Effector memory CD4-positive, alpha-beta T cell (primary cell): ENCODE results near the gene NOL3.

Experiments used
- DNase-seq, 3 donors: peaks; one replicate each; pipeline ENCODE4 v3.0.0-alpha.2; 2020
- H3K27ac ChIP-seq: 2 replicates; pipeline ENCODE4 v1.7.0; 2013; ENCODE audit warnings: mild to moderate bottlenecking, low read length, moderate library complexity; ENCODE audit not compliant: insufficient read depth, poor library complexity, severe bottlenecking
- H3K27me3 ChIP-seq: replicated peaks from 2 replicates; pipeline ENCODE4 v1.7.0; 2013; ENCODE audit warnings: mild to moderate bottlenecking, low read length; ENCODE audit not compliant: insufficient read depth, control insufficient read depth, poor library complexity, severe bottlenecking
- H3K36me3 ChIP-seq: 2 replicates; pipeline ENCODE4 v1.7.0; 2013; ENCODE audit warnings: mild to moderate bottlenecking, low read length, moderate library complexity; ENCODE audit not compliant: control insufficient read depth, insufficient read depth
- H3K4me1 ChIP-seq: 2 replicates; pipeline ENCODE4 v1.7.0; 2013; ENCODE audit warnings: low read length, mild to moderate bottlenecking; ENCODE audit not compliant: control insufficient read depth, insufficient read depth, poor library complexity, severe bottlenecking
- H3K4me3 ChIP-seq: 2 replicates; pipeline ENCODE4 v1.7.0; 2013; ENCODE audit warnings: low read length, low read depth, mild to moderate bottlenecking; ENCODE audit not compliant: insufficient read depth, poor library complexity, severe bottlenecking
- H3K9me3 ChIP-seq: 2 replicates; pipeline ENCODE4 v1.7.0; 2013; ENCODE audit warnings: mild to moderate bottlenecking, low read length, moderate library complexity; ENCODE audit not compliant: control insufficient read depth

NOL3 gene

DNA sequence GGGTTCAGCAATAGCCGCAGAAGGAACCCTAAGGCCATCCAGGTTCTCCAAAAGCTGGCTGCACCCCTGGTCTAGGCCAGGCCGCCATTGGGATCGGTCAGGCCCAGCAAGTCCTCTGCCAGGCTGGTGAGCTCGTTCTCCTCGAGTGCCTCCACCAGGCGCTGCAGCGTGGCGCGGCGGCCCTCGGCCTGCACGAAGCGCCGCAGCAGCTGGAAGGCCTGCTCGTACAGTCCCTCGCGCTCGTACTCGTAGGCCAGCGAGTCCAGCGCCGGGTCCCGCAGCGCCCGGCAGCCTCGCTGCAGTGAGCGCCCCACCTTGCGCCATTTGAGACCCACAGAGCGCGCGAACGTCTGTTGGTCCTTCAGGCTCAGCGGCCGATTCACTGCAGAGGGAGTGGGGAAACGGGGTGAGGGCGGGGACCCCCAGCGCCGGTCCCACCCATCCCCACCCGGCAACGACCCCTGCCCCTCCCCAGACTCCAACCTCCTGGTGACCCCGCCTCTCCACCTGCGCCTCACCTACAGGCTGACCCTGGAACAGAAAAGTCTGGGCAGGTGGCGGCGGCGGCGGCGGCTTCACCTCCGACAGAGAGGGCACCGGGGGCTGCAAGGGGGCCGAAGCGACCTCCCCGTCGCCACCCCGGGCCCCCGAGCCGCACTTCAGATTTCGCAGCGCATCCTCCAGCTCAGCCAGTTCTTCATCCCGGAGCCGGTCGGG is 15.6 kb upstream of the NOL3 start:
- H3K27me3 ChIP-seq: no peaks in the 10 kb centered on the region
- H3K9me3 ChIP-seq: no peaks in the 10 kb centered on the region
- peaks cover 53% of the 10 kb centered on the region for H3K4me1 ChIP-seq
- no peaks in the 10 kb centered on the region for H3K36me3 ChIP-seq
- H3K4me3 ChIP-seq: peak overlapping the region; percentile 31
- no peak overlapping the region for H3K27ac ChIP-seq
- DNase-seq: no peak

DNA sequence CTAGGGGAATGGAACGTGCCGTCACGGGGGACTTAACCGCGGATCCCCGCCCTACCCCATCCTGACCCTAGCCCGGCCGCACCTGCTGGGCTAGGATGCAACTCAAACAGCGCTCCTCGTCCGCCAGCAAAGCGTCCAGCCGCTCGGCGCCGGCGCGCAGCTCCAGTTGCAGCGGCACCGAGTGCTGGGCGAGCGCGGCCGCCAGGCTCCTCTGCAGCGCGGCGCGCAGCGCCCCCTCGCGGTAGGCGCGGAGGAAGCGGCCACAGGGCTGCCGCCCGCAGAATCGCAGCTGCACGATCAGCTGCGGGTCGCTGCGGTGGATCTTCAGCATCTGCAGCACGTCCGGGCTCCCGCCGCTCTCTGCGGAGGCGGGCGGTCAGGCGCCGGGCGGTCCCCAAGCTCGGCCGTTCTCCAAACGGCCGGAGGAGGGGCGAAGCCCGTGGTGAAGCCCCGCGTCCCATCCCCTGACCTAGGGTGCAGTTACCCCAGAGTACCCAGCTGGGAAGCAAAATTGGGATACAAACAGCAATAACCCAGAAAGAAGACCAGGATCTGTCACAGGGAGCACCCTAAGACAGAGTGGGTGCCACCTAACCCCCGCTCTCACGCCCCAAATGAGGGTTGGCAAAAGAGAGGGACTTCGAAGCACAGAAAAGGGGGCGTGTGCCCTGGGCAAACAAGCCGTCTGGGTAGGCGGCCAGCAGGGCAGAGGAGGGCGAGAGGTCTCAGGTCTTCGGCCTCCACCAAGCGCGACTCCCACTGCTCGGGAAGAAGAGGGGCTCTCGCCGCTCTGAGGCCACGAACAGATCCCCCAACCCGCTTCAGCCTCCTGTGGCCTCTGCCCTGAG is 14.8 kb upstream of the NOL3 start:
- peak; percentile 60 to 70 (median 60) for DNase-seq
- Histone ChIP-seq H3K27ac (peak overlapping the region; percentile 13), H3K4me3 (peak overlapping the region; percentile 31), H3K27me3 (no peaks in the 10 kb centered on the region), H3K36me3 (no peaks in the 10 kb centered on the region), H3K9me3 (no peaks in the 10 kb centered on the region), H3K4me1 (peaks cover 53% of the 10 kb centered on the region)

DNA sequence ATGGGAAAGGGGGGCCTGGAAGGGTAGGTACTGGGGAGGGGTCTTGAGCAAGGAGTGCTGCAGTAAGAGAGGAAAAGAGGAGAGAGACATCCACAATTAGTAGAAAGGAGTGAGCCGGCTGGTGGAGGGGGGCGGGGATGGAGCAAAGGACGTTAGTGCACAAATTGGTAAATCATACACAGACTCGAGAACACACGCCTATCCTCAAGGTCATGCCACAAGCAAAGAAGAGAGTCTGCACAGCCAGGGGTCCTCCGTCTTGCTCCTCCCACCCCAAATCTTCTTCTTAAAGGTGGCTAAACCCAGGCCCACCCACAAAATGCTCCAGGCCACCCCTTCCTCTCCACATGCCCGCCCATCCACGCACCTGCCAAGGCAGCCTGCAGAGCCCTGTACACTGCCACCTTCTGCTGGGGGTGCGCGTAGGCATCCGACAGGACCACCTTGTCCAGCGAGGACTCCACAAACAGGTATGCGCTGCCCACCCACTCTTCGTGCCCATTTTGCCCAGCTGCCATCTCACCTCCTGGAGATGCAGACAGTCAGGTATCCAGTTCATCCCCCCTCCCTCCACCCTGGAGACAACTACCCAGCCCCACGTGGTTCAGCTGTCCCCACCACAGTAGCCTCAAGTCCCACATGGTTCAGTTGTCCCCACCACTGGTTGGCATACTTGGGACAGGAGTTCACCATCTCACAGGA is 14.0 kb upstream of the NOL3 start:
- no peaks in the 10 kb centered on the region for H3K36me3 ChIP-seq
- no peaks in the 10 kb centered on the region for H3K9me3 ChIP-seq
- H3K4me1 ChIP-seq: peaks cover 59% of the 10 kb centered on the region
- no peak overlapping the region for H3K27ac ChIP-seq
- DNase-seq: no peak
- H3K27me3 ChIP-seq: no peaks in the 10 kb centered on the region
- H3K4me3 ChIP-seq: no peak overlapping the region

DNA sequence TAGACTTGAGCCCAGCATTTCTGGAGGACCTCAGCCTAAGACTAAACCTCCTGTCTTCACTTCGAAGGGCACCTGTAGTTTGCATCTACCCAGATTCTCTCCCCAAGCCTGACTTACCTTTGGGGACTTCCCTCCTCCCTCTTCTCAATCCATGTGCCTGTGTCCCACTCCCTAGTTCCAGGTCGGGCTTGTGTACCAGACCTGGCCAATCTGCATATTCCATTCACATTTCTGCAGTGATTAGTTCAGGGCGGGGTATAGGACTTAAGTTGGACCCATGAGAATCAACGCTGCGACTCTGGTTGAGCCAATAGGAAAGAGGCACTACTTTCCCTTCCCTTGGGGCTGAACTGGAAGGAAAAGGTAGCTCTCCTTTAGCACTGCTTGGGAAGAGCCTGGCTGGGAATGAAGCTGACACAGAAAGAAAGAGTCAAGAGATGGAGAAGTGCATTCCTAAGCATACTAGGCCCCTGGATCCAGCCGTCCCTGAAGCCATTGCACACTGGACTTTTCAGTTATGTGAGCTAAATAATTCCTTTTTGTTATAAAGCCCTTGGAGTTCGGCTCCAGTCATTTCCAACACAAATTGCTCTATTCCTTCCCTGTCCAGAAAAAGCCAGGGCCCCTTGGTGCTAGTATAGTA is 13.1 kb upstream of the NOL3 start:
- Histone ChIP-seq H3K9me3 (no peaks in the 10 kb centered on the region), H3K36me3 (no peaks in the 10 kb centered on the region), H3K4me3 (no peak overlapping the region), H3K4me1 (peaks cover 61% of the 10 kb centered on the region), H3K27ac (peak overlapping the region; percentile 97), H3K27me3 (no peaks in the 10 kb centered on the region)
- no peak for DNase-seq

DNA sequence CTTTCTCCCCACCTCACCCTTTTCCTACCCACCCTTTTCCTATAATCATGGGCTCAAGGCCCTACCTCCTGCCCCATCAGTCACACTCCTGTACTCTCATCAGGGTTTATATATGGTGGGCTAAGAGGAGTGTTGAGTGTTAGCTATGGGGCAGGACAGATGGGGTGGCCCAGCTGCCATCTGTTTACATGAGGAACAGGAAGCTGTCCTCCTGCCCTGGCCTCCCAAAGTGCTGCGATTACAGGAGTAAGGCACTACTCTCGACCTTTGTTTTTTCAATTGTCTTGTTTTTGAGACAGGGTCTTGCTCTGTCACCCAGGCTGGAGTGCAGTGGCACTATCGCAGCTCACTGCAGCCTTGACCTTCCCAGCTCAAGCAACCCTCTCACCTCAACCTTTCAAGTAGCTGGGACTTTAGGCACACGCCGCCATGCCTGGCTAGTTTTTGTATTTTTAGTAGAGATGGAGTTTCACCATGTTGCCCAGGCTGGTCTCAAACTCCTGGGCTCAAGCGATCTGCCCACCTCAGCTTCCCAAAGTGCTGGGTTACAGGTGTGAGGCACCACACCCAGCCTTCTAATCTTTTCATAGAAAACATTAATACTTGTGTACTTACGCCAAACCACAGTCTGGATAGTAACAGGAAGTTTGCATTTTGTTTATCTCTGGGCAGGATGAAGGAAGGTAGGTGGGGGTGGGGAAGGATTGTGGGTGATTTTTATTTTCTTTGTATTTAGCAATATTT is 12.3 kb upstream of the NOL3 start:
- no peak for DNase-seq
- Histone ChIP-seq H3K36me3 (no peaks in the 10 kb centered on the region), H3K4me1 (peaks cover 70% of the 10 kb centered on the region), H3K9me3 (no peaks in the 10 kb centered on the region), H3K4me3 (peak overlapping the region; percentile 92), H3K27me3 (no peaks in the 10 kb centered on the region), H3K27ac (peak overlapping the region; percentile 97)

DNA sequence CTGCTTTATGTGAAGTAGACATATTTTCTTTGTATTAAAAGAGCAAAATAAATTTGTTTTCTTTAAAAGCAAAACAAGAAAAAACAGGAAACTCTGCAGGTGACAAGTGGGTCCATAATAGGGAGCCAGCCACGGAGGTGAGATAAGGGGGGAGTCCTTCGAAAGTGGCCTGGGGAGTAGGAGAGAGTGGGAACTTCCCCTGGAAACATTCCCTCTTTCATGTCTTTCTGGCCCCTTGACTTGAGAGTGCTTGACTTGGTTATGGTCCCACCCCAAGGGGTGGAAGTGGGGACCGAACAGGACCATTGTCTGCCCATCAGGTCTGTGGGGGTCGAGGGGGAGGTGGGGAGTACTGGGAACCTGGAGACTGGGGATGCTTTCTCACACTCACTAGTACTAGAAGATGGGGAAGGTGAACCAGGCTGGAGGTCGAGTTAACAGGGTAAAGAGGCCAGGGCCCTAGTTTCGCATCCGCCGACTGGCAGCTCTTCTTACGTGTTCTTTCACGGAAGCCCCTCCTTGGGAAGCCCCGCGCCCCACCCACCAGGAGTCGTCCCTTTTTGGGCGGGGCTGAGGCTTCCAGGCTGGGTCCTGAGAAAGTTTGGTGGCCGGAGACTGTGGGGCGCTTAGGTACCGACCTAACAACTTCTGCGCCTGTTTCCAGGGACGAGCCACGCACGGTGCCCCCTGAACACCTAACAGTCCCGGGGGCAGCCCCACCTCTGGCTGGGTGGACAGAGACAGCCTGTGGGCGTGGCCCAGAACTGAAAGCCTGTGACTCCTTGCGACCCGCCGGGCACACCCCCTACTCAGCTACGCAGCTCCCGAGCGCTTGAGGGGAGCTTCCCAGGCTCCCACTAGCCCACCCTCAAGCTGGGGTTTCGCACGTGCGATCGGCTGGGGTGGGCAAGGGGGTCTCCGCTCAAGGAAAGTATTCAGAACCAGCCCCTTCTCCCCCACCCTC is 11.4 kb upstream of the NOL3 start:
- peak overlapping the region; percentile 97 for H3K27ac ChIP-seq
- peaks cover 5% of the 10 kb centered on the region for H3K27me3 ChIP-seq
- DNase-seq: peak; percentile 76 to 81 (median 77)
- H3K4me3 ChIP-seq: peak overlapping the region; percentile 92
- H3K9me3 ChIP-seq: no peaks in the 10 kb centered on the region
- H3K4me1 ChIP-seq: peaks cover 74% of the 10 kb centered on the region
- H3K36me3 ChIP-seq: no peaks in the 10 kb centered on the region

DNA sequence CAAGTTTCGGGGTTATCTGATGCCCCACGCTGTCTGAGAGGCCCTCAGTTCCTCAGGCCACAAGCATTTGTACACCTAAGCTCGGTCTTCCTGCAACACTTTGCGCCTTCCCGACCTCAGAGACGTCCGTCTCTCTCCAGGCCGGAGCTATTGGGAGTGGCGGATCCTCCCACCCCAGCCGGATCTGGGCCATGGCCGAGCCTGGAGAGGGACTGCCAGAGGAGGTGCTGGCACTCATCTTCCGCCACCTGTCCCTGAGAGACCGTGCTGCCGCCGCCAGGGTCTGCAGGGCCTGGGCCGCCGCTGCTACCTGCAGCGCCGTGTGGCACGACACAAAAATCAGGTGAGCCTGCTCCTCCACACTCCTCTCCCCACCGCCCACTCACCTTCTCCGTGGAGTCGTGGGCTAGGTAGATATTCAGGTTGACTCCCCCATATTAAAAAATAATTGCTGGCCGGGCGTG is 8.7 kb upstream of the NOL3 start:
- Histone ChIP-seq H3K9me3 (no peaks in the 10 kb centered on the region), H3K27ac (no peak overlapping the region), H3K4me1 (peaks cover 76% of the 10 kb centered on the region), H3K36me3 (no peaks in the 10 kb centered on the region), H3K27me3 (peaks cover 30% of the 10 kb centered on the region), H3K4me3 (no peak overlapping the region)
- no peak for DNase-seq

DNA sequence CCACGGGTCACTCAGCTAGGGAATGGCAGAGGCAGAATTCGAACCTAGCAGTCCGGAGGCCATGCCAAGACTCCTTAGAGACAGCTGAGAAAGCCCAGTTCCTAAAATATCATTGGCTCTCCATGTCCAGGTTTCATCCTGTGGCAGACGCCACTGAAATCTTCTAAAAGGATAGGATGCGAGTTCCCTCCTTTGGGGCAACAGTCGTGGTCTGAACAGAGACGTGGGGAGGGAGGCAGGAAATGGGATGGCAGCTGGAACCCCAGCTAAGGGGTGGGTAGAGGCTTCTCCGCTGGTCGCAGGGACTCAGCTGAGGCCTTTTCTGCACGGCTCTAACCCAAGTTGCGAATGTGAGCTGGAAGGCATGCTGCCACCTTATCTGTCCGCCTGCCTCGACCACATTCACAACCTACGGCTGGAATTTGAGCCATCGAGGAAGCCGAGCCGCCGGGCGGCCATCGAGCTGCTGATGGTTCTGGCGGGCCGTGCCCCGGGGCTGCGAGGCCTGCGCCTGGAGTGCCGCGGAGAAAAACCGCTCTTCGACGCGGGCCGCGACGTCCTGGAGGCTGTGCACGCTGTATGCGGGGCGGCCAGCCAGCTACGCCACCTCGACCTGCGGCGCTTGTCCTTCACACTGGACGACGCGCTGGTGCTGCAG is 7.7 kb upstream of the NOL3 start:
- Histone ChIP-seq H3K4me1 (peaks cover 66% of the 10 kb centered on the region), H3K9me3 (no peaks in the 10 kb centered on the region), H3K4me3 (peak overlapping the region; percentile 44), H3K27me3 (peaks cover 38% of the 10 kb centered on the region), H3K27ac (no peak overlapping the region), H3K36me3 (no peaks in the 10 kb centered on the region)
- no peak for DNase-seq
